Forelimb muscle (tissue), 1 donor: ENCODE data around the gene NCOA6. TPM values are rescaled to one million over a fixed set of nuclear protein-coding genes. Genes with fewer than 3 reads are reported as not detected.
"Not testable (repeated sequence)": the region's sequence is repeated elsewhere in the genome, so short reads cannot be mapped to it uniquely, and the experiment has no call there.

Source experiments
- DNase-seq: peaks from one replicate; pipeline ENCODE4 v3.0.0-alpha.2; 2013; ENCODE audit warnings: low read depth
- polyA plus RNA-seq: library from polyadenylated mRNA; unstranded; fragments of 120-200 nt; gene quantifications from one replicate; pipeline ENCODE4 v1.2.1, GENCODE V29; 2013; ENCODE audit not compliant: insufficient read length

NCOA6 gene
- polyA plus RNA-seq, 1 donor, result 18.1 TPM

DNA sequence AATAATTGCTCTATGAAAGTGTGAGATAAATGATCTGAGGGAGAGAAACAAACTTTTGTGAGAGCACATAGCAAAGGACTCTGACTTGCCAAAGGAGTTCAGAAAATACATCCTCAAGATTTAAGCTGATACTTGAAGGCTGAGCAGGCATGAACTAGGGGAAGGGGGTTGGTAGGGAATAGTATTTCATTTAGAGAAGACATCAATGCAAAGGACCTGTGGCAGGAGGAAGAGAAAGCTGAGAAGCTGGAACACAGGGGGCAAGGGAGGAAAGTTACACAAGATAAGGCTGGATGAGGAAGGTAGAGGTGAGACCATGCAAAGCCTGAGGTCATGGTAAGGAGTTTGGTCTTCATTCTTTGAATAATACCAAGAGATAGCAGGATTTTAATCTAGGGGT is 50.6 kb downstream of the NCOA6 start:
- no peak for DNase-seq

DNA sequence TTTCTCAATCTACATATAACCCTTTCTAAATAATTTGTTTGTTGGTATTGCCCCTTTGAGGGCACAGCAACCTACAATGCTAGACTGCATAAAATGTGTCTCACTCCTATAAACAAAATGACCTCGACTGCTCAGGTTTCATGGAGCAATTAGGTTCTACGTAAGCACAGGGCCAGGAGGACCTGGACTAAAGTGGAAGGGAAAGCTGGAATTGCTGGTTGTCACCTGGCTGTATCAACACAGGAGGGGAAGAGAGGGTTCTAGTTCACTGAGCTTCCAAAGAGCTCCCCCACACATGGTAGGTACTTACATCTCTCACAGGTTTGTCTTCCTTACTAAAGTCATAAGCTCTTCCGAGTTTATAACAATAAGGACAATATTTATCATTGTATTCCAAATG is 51.0 kb downstream of the NCOA6 start:
- DNase-seq, result no peak

DNA sequence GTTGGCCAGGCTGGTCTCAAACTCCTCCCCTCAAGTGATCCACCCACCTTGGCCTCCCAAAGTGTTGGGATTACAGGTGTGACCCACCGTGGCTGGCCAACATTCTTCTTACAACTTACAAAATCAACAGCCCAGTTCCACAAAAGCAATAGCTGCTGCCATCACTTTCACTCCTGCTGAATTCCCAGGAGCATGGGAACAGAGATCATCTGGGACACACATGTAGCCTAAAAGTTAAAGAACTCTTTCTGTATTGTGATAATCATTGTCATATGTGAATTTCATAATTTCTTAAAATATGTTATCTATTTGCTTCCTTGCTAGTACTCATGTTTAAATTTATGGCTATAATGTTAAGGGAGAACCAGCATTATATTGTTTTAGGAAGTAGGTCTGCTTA is 51.7 kb downstream of the NCOA6 start:
- DNase-seq, result no peak

DNA sequence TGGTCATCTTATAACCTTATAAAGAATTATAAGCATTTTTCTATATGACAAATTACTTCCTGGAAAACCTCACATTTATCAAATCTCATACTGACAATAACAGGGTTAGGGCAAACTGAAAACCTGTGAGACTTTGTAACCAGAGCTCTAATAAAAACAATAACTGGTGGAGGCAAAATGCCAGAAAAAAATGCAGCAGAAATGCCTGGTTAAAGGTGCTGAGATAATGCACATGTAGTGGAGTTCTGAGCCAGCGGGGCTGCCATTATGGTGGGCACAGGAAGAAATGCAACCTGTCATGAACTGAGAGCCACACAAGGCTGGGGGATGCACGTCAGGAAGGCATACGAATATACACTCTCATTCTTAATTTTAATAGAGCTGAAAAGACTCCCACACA is 53.0 kb downstream of the NCOA6 start:
- no peak for DNase-seq

DNA sequence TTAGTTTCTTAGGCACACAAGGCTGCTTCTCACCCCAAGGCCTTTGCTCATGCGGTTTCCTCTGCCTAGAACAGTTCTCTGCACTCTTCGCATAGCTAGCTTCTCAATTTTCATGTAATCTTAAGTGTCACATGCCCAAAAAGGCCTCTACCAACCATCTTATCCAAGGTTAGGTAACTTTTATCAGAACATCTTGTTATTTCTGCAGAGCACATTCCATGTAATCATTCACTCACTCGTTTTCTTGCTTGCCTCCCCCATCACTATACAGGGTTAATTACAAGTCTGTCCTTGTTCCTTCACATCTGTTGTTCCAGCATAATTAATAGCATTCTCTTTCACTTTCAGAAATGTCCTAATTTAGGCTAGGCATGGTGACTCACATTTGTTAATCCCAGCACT is 53.8 kb downstream of the NCOA6 start:
- no peak for DNase-seq

DNA sequence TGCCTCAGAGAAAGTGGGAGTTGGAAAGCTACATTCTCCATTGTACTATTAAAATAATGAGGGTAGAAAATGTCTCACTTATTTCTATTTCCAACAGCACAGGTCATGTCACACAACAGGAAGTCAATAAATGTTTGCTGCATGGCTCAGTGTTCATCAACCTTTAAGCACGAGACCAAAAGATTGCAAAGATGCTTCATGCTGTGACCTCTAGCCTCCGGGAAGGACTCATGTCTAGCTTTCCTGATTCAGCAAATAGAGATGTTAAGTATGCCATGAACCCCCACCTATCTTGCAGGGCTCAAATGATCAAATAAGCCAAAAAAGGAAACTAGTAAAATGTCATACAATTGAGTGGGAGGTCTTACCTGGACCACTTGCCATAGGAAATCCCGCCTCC is 57.4 kb downstream of the NCOA6 start:
- no peak for DNase-seq

DNA sequence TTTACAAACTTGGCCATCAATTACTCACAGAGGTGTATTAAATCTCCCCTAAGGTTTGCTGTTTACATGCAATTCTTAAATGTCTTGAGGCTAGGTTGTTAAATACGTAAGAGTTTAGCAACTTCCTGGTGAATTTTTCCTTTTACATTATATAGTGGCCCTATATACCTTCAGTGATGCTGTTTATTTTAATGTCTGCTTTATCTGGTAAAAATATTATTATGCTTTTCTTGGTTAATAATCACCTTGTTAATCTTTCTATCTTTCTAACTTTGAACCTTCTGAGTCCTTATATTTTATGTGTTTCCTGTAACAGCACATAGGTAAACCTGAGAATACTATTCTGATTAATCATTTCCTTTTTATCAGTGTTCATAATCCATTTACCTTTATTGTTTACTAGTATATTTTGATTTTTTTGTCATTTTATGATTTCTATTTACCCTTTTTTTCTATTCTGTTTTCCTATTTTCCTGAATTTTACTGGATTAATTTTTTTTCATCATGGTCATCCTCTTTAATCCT is 63.4 kb downstream of the NCOA6 start:
- no peak for DNase-seq

DNA sequence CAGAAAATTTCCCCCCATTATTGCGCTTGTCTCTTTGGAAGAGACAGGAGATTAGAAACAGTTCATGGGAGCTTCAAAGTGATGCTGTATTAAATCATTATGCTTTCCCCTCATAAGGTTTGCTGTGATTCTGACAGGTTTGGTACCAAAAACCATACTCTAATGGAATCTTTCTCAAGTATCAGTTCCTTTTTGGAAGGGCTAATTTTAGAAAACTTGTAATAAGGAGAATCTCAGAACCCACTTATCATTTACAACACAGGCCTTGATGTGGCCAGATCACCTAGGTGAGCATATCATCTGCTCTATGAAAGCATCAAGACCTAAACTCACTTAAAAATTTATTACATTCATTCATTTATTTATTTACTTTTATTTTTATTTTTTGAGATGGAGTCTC is 70.1 kb downstream of the NCOA6 start:
- DNase-seq, result no peak

DNA sequence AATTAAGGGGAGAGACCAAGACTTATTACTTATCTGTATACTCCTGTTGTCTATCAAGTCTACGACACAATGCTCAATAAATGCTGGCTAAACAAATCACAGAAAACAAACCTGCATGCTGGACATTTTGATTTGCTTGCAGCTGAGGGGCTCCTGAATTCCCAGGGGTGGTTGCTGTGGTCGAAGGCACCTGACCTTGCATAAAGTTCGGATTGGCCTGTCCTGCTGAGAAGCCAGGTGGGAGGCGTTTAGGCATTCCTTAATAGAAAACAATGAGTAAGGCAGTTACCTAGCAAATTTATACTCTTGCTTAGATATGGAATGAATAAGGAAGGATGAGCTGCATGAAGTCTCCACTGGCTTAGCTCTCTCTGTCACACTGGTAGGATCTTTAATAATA is 70.8 kb downstream of the NCOA6 start:
- no peak for DNase-seq

DNA sequence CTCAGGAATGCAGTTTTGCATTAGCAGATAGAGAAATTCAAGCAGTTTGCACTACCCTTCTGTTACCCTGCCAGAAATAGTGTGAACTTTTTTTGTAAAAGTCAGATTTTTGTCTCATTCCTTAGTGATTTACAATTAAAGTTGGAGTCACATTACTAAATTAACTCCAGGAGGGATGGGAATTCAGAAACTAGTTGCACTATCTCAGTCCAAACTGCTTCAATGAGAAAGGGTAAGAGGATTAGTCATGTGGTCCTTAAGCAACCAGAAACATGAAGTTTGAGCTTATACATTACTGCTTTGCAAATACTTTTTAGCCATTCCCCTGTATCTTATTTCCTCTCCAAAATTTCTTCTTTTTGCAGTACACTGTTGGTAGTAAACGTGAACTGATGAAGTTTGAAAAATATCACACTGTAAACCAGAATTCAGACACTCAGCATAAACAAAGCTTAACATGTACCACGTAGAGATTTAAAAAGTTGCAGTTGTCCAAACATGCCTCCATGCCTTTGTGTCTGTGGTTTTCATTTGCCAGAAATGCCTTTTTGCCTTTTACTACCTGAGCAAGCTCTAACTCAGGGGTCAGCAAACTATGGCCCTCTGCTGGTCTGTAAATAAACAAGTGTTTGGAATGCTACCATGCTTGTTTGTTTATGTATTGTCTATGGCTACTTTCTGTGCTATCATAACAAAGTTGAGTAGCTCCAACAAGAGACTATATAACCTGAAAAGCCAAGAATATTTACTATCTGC is 71.6 kb downstream of the NCOA6 start:
- DNase-seq, result no peak

DNA sequence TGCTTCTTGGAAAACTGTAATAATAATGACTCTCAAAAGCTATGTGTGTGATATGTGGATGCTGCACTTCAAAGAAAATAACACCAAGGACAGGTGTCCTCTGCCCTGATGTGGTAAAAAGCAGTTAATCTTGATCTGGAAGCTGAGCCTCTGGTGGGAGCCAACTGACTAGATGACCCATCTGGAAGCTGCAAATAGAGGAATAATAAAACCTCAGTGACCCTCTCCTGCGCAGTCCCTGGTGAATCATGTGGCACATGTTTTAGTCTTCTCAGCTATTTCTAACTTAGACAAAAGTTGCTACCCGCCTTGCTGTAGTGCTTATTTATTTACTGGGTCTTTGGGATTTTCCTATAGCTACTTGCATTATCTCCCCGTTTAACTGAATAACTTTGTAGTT is 74.0 kb downstream of the NCOA6 start:
- no peak for DNase-seq

DNA sequence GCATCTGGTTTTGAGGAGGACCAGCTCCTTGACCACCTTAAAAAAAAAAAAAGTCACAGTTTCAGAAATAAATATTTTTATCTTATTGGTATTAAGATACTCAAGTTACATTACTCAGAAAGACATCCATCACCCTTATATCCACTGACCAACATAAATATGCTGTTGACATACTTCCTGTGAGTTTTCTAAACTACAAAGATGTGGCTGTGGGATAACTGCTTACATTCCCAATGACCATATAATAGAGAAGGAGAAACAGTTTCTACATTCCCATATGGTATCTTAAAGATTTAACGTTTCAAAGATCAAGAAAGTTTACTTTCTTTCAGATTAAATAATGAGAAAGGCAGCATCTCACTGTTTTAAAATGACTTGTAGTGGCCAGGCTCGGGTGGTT is 75.0 kb downstream of the NCOA6 start:
- DNase-seq, result no peak

DNA sequence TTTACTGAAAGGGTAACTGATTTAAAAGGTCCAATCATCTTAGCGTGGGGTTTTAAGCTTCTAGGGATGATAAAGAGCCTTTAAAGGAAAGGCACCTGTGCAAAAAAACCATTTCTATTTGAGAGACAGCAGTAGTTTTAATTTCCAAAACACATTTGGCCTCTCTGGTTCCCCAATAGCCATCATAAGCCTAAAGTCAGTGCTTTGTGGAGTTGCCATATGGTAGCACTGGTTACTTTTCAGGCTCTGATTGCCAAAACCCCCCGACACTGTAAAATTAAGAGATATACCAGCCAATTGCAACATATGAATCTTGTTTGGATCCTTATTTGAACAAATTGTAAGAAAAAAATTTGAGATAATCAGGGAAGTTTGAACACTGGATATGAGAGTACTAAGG is 76.7 kb downstream of the NCOA6 start:
- DNase-seq, result no peak

DNA sequence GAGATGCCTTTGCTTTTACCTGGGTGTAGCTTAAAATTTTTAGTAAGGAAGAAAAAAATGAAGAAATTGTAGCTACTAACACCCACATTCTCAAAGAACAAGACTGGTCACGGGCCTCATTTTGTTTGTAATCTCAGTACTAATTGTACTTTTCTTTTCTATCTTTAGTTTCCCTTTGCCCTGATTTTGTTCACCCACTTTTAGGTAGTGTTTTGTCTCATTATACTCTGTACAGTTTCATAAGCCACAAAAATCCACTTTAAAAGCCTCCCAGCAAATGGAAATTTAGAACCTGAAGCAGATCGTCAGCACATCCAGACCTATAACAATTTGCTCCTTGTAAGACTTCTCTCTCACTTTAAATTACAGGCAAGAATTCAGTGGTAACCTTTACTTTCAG is 78.0 kb downstream of the NCOA6 start:
- DNase-seq, result no peak

DNA sequence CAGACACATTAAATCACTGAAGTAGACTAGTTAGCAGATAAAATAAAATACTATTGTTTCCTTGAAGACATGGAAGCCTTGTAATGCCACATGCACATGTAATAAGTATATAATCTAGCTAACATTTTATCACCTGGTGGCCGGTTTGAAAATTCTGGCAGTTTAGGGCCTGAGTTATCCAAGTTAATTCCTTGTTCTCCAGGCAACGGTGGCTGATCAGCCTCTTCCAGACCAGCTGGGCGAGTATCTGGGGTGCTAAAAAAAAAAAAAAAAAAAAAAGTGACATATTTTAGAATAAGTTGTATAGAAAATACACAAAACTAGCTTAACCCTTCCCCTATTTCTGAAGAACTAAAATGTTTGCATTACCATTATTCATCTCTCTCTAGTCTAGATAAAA is 78.8 kb downstream of the NCOA6 start:
- no peak for DNase-seq

DNA sequence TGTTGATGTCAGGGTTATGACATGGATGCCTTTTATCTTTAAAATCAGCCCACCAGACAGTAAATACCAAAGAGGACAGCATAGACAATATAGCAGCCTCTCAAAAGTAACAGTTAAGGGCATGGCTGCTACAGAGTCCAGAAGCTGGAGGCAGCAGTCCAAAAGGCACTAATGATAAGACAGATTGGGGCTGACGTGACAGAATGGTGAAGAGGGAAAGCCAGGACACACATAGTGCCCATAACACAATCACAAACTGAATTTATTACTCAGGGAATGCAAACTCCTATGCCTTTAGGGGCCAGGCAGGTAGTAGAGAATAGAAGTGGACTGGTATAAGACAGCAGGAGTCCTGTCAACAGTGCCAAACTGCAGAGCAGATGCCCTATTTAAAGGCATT is 80.6 kb downstream of the NCOA6 start:
- DNase-seq, result no peak

DNA sequence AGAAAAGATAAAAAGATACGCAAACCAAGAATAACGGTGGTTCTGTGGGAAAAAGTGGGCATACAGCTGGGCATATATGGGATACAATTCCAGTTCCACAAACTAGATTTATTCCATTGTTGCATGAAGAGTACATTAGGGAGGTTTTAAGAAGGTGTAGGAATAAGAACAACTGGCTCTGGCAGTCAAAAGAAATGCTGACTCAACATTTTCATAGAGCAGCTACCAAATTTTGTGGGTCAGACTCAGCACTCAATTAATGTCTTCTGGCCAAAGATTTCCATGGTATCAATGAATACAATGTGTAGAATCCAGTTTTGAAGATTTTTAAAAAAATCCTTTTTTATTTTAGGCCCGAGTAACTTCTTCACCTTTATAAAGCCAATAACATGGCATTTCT is 81.1 kb downstream of the NCOA6 start:
- no peak for DNase-seq

DNA sequence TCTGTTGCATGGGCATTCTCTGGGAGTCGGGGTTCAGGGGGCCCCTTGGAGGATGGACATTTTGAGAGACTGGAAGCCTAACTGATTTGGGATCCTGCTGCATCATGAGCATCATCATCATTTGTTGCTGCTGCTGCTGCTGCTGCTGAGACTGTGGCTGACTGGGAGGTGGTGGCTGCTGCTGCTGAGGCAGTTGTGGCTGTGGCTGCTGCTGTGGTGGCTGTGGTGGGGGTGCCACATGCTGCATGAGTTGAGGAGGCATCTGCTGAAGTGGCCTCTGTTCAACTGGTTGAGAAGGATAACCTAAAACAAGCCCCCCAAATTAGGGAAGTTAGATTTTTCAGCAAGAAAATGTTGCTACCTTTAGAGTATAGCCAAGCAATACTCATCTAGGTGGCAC is 82.4 kb downstream of the NCOA6 start:
- DNase-seq, result no peak

DNA sequence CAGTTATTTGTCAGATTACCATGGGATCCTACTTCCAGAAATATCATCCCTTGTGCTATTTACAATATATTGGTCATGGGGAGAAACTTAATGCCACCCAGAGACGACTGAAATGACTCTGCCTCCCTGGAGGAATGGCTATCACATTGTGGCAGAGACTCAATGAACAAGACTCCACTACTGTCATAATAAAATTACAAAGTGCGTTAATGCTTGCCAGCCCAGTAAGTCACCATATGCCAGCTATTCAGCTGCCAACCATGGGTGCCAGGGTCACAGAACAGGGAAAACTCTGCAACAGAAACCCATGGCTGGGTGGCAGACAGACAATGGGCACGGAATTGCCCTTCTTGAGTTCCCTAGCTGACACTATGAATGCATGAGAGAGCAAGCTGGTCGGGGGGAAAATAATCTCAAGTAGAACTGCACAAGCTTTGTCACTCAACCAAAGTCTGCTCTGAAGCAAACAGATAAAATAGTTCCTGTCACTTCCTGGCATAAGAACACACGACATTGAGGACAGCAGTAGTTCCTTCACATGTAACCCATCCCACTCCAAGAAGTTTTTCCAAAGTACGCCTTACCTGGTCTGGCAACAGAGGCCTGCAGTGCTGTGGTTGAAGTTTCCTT is 89.2 kb downstream of the NCOA6 start:
- DNase-seq, result no peak

DNA sequence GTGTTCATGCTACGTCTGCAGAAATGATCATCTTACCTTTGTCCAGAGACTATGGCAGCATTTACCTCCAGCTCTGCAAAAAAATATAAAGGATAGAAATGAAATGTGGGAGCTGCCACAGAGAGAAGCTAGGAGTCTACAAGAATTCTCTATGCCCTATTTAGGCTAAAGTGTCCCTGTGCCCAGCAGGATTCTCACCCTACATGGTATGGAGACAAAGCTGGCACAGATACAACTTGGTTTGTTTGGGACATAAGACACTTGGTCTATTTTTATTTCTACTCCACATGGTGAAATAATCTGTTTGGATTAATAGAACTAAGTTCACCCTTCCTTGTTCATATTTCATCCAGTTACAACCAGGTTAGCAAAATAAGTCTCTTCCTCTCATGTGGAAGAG is 92.9 kb downstream of the NCOA6 start:
- no peak for DNase-seq

DNA sequence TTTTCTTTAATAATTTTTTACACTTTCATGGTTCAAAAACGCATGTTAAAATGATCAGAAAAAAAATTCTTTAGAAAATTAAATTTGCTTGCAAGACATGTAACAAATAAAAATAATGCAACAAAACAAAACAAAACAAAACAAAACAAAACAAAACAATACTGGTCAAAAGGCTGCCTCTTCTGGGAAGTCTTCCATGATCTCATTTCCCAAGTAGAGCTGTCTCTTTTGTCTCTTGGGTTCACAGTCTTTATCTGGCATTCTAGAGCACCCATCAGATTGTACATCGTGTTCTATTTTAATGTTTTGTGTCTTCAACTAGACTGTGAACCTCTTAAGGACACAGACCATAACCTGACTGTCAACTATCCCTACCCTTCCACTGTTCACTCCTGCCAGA is 96.0 kb downstream of the NCOA6 start:
- no peak for DNase-seq

DNA sequence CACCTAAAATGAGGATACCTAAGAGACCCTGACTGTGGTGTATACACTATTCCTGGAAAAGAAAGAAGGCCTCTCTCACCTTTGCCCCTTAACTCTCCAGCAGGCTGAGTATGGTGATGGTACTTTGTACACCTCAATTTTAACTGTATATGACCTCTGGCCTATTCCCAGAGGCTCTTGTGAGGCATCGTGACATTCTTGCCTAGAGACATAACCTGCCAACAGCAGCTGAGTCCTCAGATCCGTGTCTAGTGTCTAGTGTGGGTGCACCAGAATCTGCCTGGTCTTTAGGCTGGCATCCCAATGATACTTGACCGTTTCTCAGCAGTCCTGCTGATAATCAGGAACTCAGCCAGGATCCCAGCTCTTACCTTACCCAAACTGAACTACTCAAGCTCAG is 101.3 kb downstream of the NCOA6 start:
- DNase-seq, result no peak

DNA sequence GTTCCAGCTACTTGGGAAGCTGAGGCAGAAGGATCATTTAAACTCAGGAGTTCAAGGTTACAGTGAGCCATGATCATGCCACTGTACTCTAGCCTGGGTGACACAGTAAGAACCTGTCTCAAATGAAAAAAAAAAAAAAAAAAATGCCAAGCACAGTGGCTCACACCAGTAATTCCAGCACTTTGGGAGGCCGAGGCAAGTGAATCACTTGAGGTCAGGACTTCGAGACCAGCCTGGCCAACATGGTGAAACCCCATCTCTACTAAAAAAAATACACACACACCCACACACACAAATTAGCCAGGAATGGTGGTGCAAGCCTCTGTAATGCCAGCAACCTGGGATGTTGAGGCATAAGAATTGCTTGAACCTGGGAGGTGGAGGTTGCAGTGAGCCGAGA is 102.9 kb downstream of the NCOA6 start:
- not testable (repeated sequence) for DNase-seq

DNA sequence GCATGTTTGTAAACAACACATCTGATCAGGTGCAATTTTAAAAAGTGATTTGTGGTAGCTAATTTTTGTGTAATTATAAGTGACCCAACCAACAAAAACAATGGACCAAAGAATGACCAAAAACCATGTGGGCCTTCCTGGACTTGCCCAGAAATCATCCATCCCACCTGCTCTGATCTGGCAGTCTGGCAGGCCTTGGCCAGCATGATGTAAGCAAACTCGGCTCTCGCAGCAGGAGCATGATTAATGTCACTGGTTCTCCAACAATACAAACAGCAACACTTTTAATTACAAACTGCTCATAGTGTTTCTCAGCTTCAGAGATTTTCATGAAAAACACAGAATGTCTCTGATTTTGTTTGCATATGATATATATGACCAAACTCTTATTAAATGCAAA is 105.2 kb downstream of the NCOA6 start:
- DNase-seq, result no peak
